Breast epithelium (tissue), 4 donors: ENCODE measurements around the gene UGT1A8. TPM values are rescaled to one million over a fixed set of nuclear protein-coding genes. Genes with fewer than 3 reads are reported as not detected.
"Not testable (repeated sequence)": the region's sequence is repeated elsewhere in the genome, so short reads cannot be mapped to it uniquely, and the experiment has no call there.

Experiments used
- DNase-seq, 2 donors: peaks; one replicate each; pipeline ENCODE4 v3.0.0-alpha.2; 2019; ENCODE audit warnings: low spot score in 2 of 2
- H3K27ac ChIP-seq, 2 donors: fragments of 200-600 bp; sonication (generic) in 1 of 2; one replicate each; pipeline ENCODE4 v1.5.1; 2016 to 2019; ENCODE audit warnings: mild to moderate bottlenecking in 1 of 2
- H3K27me3 ChIP-seq, 2 donors: fragments of 200-600 bp; sonication (generic) in 1 of 2; one replicate each; pipeline versions ENCODE4 v1.5.1 to v1.6.0; 2017 to 2019; ENCODE audit warnings: control low read depth in 1 of 2, mild to moderate bottlenecking in 1 of 2
- H3K36me3 ChIP-seq: fragments of 200-600 bp; one replicate; pipeline ENCODE4 v1.5.1; 2019
- H3K4me1 ChIP-seq, 2 donors: fragments of 200-600 bp; sonication (generic); one replicate each; pipeline ENCODE4 v1.5.1; 2016 to 2019; ENCODE audit warnings: control low read depth in 1 of 2
- H3K4me3 ChIP-seq, 3 donors: fragments of 200-600 bp; sonication (generic); 1 replicate in 2 of 3; 2 replicates in 1 of 3; pipeline ENCODE4 v1.5.1; 2016 to 2019; ENCODE audit warnings: mild to moderate bottlenecking in 3 of 3, moderate library complexity in 2 of 3
- H3K9me3 ChIP-seq, 2 donors: fragments of 200-600 bp; sonication (generic) in 1 of 2; one replicate each; pipeline ENCODE4 v1.5.1; 2016 to 2019; ENCODE audit warnings: control low read depth in 1 of 2
- CTCF ChIP-seq, 3 donors: fragments of 450-650 bp; IDR thresholded peaks; one replicate each; pipeline ENCODE4 v1.5.1; 2016 to 2017; ENCODE audit warnings: antibody characterized with exemption in 3 of 3, mild to moderate bottlenecking in 3 of 3, moderate library complexity in 3 of 3
- POLR2A ChIP-seq: fragments of 450-650 bp; IDR thresholded peaks from one replicate; pipeline ENCODE4 v1.6.1; 2016; ENCODE audit warnings: antibody characterized with exemption, mild to moderate bottlenecking, moderate library complexity
- POLR2AphosphoS5 ChIP-seq, 3 donors: sonication (generic); formaldehyde crosslinking; IDR thresholded peaks; one replicate each; pipeline ENCODE4 v1.6.1; 2017; ENCODE audit warnings: antibody characterized with exemption in 3 of 3
- intact Hi-C: fragments of 100-400 bp; cut with DNase I; formaldehyde crosslinking; loops from one replicate; pipeline ENCODE4 v1.15.1; 2023; ENCODE audit warnings: low total_unique reads
- total RNA-seq, 3 donors: library from RNA; depleted of rRNA; stranded (reverse); fragments of >200 nt; gene quantifications; one replicate each; pipeline ENCODE4 v1.1.0, GENCODE V29; 2016

The UGT1A8 gene
- total RNA-seq, 3 donors from 2014 or later, result not detected

DNA sequence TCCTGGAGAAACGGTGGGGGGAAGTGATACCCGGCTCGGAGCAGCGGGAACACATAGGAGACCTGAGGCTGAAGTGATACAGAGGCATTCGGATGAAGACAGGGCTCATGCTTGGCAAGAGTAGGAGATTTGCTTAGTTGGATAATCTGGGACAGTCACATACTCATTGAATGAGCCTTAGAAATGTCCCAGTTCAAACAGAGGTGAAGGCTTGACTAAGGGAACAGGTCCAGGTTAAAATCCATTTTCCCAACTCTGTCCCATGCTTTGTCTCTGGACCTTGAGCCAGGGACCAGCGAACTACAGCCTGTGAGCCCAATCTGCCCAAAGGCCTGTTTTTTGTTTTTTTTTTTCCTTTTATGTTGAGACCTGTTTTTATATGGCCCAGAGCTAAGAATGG is 76.5 kb downstream of the UGT1A8 start:
- no peak for DNase-seq
- H3K4me1 ChIP-seq, result no peaks in the 10 kb centered on the region
- no peak overlapping the region for H3K4me3 ChIP-seq
- TF ChIP-seq POLR2AphosphoS5 (IDR thresholded peaks at IDR 0.05) (no peak), POLR2A (no peak), CTCF (IDR thresholded peaks at IDR 0.05) (no peak)
- intact Hi-C loops, result no loop called here
- no peak overlapping the region for H3K27ac ChIP-seq
- no peaks in the 10 kb centered on the region for H3K36me3 ChIP-seq
- no peaks in the 10 kb centered on the region for H3K27me3 ChIP-seq
- H3K9me3 ChIP-seq, result no peaks in the 10 kb centered on the region

GRCh38 chr2:233698740-233699139 is 81.3 kb downstream of the UGT1A8 start:
- Histone ChIP-seq H3K4me1 (no peaks in the 10 kb centered on the region), H3K4me3 (no peak overlapping the region), H3K27me3 (no peaks in the 10 kb centered on the region), H3K36me3 (no peaks in the 10 kb centered on the region), H3K27ac (no peak overlapping the region), H3K9me3 (no peaks in the 10 kb centered on the region)
- intact Hi-C loops, result no loop called here
- no peak for TF ChIP-seq POLR2A
- TF ChIP-seq CTCF (IDR thresholded peaks at IDR 0.05), result no peak
- no peak for TF ChIP-seq POLR2AphosphoS5 (IDR thresholded peaks at IDR 0.05)
- DNase-seq, result no peak

DNA sequence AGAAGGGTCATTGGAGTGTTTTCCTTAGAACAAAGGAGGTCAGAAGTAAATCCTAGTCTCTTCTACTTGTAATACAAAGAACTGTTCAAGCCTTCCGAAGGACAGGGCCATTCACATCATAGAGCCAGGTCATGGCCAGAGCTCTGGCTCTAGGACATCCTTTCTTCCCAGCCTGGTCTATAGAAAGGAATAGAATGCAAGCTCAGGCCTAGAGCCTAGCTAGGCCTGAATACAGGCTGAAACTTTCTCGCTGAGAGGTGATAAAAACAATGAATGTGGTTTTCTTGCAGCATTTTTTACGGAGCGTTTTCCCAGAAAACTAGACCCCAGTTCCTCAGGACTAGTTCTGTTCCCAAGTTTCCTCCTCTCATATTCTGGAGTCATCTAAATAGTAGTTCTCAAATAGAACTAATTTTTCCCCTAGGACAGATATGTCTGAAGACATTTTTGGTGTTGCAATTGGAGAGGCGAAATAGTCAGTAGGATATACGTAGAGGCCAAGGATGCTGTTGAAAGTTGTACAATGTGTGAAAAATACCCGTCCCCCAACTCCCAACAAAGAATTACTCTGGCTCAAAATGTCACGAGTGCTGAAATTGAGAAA is 82.1 kb downstream of the UGT1A8 start:
- DNase-seq, result no peak
- TF ChIP-seq CTCF (IDR thresholded peaks at IDR 0.05) (no peak), POLR2A (no peak), POLR2AphosphoS5 (IDR thresholded peaks at IDR 0.05) (no peak)
- H3K9me3 ChIP-seq, result no peaks in the 10 kb centered on the region
- intact Hi-C loops, result no loop called here
- no peaks in the 10 kb centered on the region for H3K27me3 ChIP-seq
- no peaks in the 10 kb centered on the region for H3K4me1 ChIP-seq
- H3K36me3 ChIP-seq, result no peaks in the 10 kb centered on the region
- H3K27ac ChIP-seq, result no peak overlapping the region
- no peak overlapping the region for H3K4me3 ChIP-seq

GRCh38 chr2:233700028-233700635 is 82.7 kb downstream of the UGT1A8 start:
- intact Hi-C loops, result no loop called here
- no peak for TF ChIP-seq POLR2AphosphoS5 (IDR thresholded peaks at IDR 0.05)
- no peak for TF ChIP-seq CTCF (IDR thresholded peaks at IDR 0.05)
- no peak for TF ChIP-seq POLR2A
- DNase-seq, result no peak
- H3K9me3 ChIP-seq, result no peaks in the 10 kb centered on the region
- H3K4me1 ChIP-seq, result no peaks in the 10 kb centered on the region
- H3K27ac ChIP-seq, result no peak overlapping the region
- H3K36me3 ChIP-seq, result no peaks in the 10 kb centered on the region
- no peak overlapping the region for H3K4me3 ChIP-seq
- H3K27me3 ChIP-seq, result no peaks in the 10 kb centered on the region

DNA sequence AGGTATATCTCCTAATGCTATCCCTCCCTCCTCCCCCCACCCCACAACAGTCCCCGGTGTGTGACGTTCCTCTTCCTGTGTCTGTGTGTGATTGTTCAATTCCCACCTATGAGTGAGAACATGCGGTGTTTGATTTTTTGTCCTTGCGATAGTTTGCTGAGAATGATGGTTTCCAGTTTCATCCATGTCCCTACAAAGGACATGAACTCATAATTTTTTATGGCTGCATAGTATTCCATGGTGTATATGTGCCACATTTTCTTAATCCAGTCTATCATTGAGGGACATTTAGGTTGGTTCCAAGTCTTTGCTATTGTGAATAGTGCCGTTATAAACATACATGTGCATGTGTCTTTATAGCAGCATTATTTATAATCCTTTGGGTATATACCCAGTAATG is 83.4 kb downstream of the UGT1A8 start:
- H3K4me1 ChIP-seq, H3K27me3 ChIP-seq, H3K36me3 ChIP-seq, intact Hi-C loops, H3K9me3 ChIP-seq, H3K27ac ChIP-seq, H3K4me3 ChIP-seq, DNase-seq: not testable (repeated sequence)
